ENCODE data around the gene TMEM178B. TPM values are rescaled to one million over a fixed set of nuclear protein-coding genes. Genes with fewer than 3 reads are reported as not detected.

TMEM178B gene
- total RNA-seq, 1 experiment from 2014 or later = not detected

- H3K36me3 Mint-ChIP-seq (ENCODE audit: insufficient read depth, unreplicated experiment) = no peaks in the 10 kb centered on the region
- no peak for TF ChIP-seq CTCF (IDR thresholded peaks at IDR 0.05; ENCODE audit: unreplicated experiment)
- CTCF ChIA-PET = interaction anchor here (0.6 to 0.9 kb wide), 2 partner anchors 138 to 955 kb away, joined by 3 read pairs; no protein-coding TSS in a partner anchor
- DNase-seq (ENCODE audit: unreplicated experiment) = no peak
- intact Hi-C loops (cut with micrococcal nuclease) = no loop called here
- H3K27ac Mint-ChIP-seq (ENCODE audit: low read depth, unreplicated experiment) = no peak overlapping the region
- H3K27me3 Mint-ChIP-seq (ENCODE audit: insufficient read depth, unreplicated experiment) = peaks cover 11% of the 10 kb centered on the region
- no peaks in the 10 kb centered on the region for H3K4me1 Mint-ChIP-seq (ENCODE audit: insufficient read depth, unreplicated experiment)
- H3K9me3 Mint-ChIP-seq (ENCODE audit: unreplicated experiment) = peaks cover 7% of the 10 kb centered on the region
- no TSS peak for BruUV-seq (replicated peaks)
- H3K4me3 Mint-ChIP-seq (ENCODE audit: unreplicated experiment) = no peak overlapping the region
- POLR2A ChIA-PET = no interaction called here
Observed at GRCh38 chr7:141244435-141244834, 170.6 kb downstream of the TMEM178B start.

DNA sequence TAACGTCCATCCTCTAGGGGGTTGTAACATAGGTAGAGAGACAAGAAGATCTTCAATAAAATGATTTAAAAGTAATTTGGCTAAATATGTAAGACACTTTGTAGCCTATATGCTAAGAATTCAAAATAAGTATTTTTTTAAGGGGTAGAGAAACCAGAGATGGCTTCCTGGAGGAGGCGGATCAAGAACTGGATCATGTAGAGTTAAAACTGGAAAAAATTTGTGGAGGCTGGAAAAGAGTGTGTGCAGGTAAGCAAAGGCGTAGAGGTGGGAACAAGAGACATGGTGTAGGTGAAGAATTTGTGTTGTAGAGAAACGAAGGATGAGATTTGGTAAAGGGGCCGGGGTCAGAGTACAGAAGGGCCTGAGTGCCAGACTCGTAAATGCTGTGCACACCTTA is 172.6 kb downstream of the TMEM178B start:
- peaks cover 11% of the 10 kb centered on the region for H3K27me3 Mint-ChIP-seq (ENCODE audit: insufficient read depth, unreplicated experiment)
- H3K9me3 Mint-ChIP-seq (ENCODE audit: unreplicated experiment) = peaks cover 18% of the 10 kb centered on the region
- no peak overlapping the region for H3K4me3 Mint-ChIP-seq (ENCODE audit: unreplicated experiment)
- TF ChIP-seq CTCF (IDR thresholded peaks at IDR 0.05; ENCODE audit: unreplicated experiment) = no peak
- intact Hi-C loops (cut with micrococcal nuclease) = no loop called here
- H3K4me1 Mint-ChIP-seq (ENCODE audit: insufficient read depth, unreplicated experiment) = no peaks in the 10 kb centered on the region
- POLR2A ChIA-PET = no interaction called here
- CTCF ChIA-PET = no interaction called here
- DNase-seq (ENCODE audit: unreplicated experiment) = no peak
- H3K27ac Mint-ChIP-seq (ENCODE audit: low read depth, unreplicated experiment) = no peak overlapping the region
- no TSS peak for BruUV-seq (replicated peaks)
- H3K36me3 Mint-ChIP-seq (ENCODE audit: insufficient read depth, unreplicated experiment) = no peaks in the 10 kb centered on the region

DNA sequence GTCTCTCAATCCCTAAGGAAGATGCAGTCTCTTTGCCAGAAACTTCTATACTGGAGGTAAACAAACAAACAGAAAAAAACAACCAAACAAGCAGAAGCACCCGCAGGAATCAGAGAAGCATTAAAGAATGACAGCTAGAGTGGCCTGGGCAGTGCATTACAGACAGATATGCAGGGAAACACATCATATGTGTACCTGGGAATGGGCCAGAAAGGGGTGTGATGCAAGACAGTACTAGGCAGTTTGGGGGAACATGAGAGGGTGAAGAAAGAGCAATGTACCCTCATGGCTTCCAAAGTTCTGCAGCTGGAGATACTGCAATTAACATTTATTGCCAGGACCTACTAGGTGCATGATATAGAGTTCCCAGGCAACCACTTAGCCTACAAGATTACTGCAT is 177.3 kb downstream of the TMEM178B start:
- no peak for TF ChIP-seq CTCF (IDR thresholded peaks at IDR 0.05; ENCODE audit: unreplicated experiment)
- no peaks in the 10 kb centered on the region for H3K4me1 Mint-ChIP-seq (ENCODE audit: insufficient read depth, unreplicated experiment)
- no peak overlapping the region for H3K4me3 Mint-ChIP-seq (ENCODE audit: unreplicated experiment)
- DNase-seq (ENCODE audit: unreplicated experiment) = no peak
- BruUV-seq (replicated peaks) = no TSS peak
- no peak overlapping the region for H3K27ac Mint-ChIP-seq (ENCODE audit: low read depth, unreplicated experiment)
- H3K27me3 Mint-ChIP-seq (ENCODE audit: insufficient read depth, unreplicated experiment) = no peaks in the 10 kb centered on the region
- peaks cover 6% of the 10 kb centered on the region for H3K36me3 Mint-ChIP-seq (ENCODE audit: insufficient read depth, unreplicated experiment)
- peaks cover 18% of the 10 kb centered on the region for H3K9me3 Mint-ChIP-seq (ENCODE audit: unreplicated experiment)
- ChIA-PET CTCF (interaction anchor here (0.8 kb wide), 1 partner anchor 280 kb away, joined by 3 read pairs; no protein-coding TSS in a partner anchor), POLR2A (no interaction called here)
- intact Hi-C loops (cut with micrococcal nuclease) = no loop called here

GRCh38 chr7:141251957-141252356 is 178.1 kb downstream of the TMEM178B start:
- H3K4me1 Mint-ChIP-seq (ENCODE audit: insufficient read depth, unreplicated experiment) = no peaks in the 10 kb centered on the region
- intact Hi-C loops (cut with micrococcal nuclease) = no loop called here
- no peak for DNase-seq (ENCODE audit: unreplicated experiment)
- H3K9me3 Mint-ChIP-seq (ENCODE audit: unreplicated experiment) = peaks cover 25% of the 10 kb centered on the region
- ChIA-PET POLR2A (interaction anchor here (0.5 kb wide), 1 partner anchor 180 kb away, joined by 3 read pairs; no protein-coding TSS in a partner anchor), CTCF (interaction anchor here (0.7 to 1.3 kb wide), 3 partner anchors 15 to 279 kb away, joined by 3 to 4 read pairs (median 3); no protein-coding TSS in a partner anchor)
- no peak overlapping the region for H3K27ac Mint-ChIP-seq (ENCODE audit: low read depth, unreplicated experiment)
- BruUV-seq (replicated peaks) = no TSS peak
- no peaks in the 10 kb centered on the region for H3K27me3 Mint-ChIP-seq (ENCODE audit: insufficient read depth, unreplicated experiment)
- TF ChIP-seq CTCF (IDR thresholded peaks at IDR 0.05; ENCODE audit: unreplicated experiment) = no peak
- H3K4me3 Mint-ChIP-seq (ENCODE audit: unreplicated experiment) = no peak overlapping the region
- H3K36me3 Mint-ChIP-seq (ENCODE audit: insufficient read depth, unreplicated experiment) = peaks cover 13% of the 10 kb centered on the region
